Liver (tissue), 9 donors: Measurements from ENCODE around the gene LIX1L. TPM values are rescaled to one million over a fixed set of nuclear protein-coding genes. Genes with fewer than 3 reads are reported as not detected.

Source experiments
- DNase-seq: peaks from one replicate; pipeline ENCODE4 v3.0.0-alpha.2; 2017; ENCODE audit warnings: low spot score
- H3K27ac ChIP-seq, 2 donors: one replicate each; pipeline ENCODE4 v1.7.0; 2013; ENCODE audit warnings: inconsistent platforms in 2 of 2, low read length in 2 of 2, control low read depth in 1 of 2, low read depth in 1 of 2, mild to moderate bottlenecking in 1 of 2
- H3K27me3 ChIP-seq, 4 donors: one replicate each; pipeline versions ENCODE4 v1.6.1 to v1.7.0; 2013; ENCODE audit warnings: low read length in 3 of 4, inconsistent platforms in 1 of 4, mild to moderate bottlenecking in 1 of 4, moderate library complexity in 1 of 4; ENCODE audit not compliant: control insufficient read depth in 4 of 4, insufficient read depth in 4 of 4
- H3K36me3 ChIP-seq, 4 donors: one replicate each; pipeline versions ENCODE4 v1.6.1 to v1.7.0; 2013; ENCODE audit warnings: low read length in 3 of 4, mild to moderate bottlenecking in 3 of 4, low read depth in 1 of 4, moderate library complexity in 1 of 4; ENCODE audit not compliant: control insufficient read depth in 4 of 4, insufficient read depth in 3 of 4
- H3K4me1 ChIP-seq, 4 donors: one replicate each; pipeline versions ENCODE4 v1.6.1 to v1.7.0; 2013; ENCODE audit warnings: low read length in 3 of 4, mild to moderate bottlenecking in 3 of 4, moderate library complexity in 1 of 4; ENCODE audit not compliant: control insufficient read depth in 4 of 4, insufficient read depth in 4 of 4
- H3K4me3 ChIP-seq, 3 donors: one replicate each; pipeline versions ENCODE4 v1.6.1 to v1.7.0; 2013; ENCODE audit warnings: low read length in 3 of 3, control low read depth in 1 of 3, low read depth in 1 of 3, mild to moderate bottlenecking in 1 of 3
- H3K9ac ChIP-seq, 2 donors: one replicate each; pipeline ENCODE4 v1.7.0; 2013; ENCODE audit warnings: low read length in 2 of 2, mild to moderate bottlenecking in 2 of 2, moderate library complexity in 2 of 2, control low read depth in 1 of 2, low read depth in 1 of 2
- H3K9me3 ChIP-seq, 4 donors: one replicate each; pipeline versions ENCODE4 v1.6.1 to v1.7.0; 2013; ENCODE audit warnings: low read length in 3 of 4; ENCODE audit not compliant: control insufficient read depth in 4 of 4
- EGR1 ChIP-seq, 2 donors: IDR thresholded peaks; 2 replicates each; pipeline ENCODE4 v1.6.1; 2016 to 2018; ENCODE audit warnings: antibody characterized with exemption in 2 of 2, low read depth in 2 of 2
- FOXA1 ChIP-seq: IDR thresholded peaks from 2 replicates; pipeline ENCODE4 v1.6.1; 2016; ENCODE audit warnings: antibody characterized with exemption
- FOXA2 ChIP-seq: IDR thresholded peaks from 2 replicates; pipeline ENCODE4 v1.6.1; 2016; ENCODE audit warnings: antibody characterized with exemption
- GABPA ChIP-seq, 2 donors: IDR thresholded peaks in 1 of 2; conservative IDR thresholded peaks in 1 of 2; 2 replicates each; pipeline ENCODE4 v1.6.1; 2016; ENCODE audit warnings: antibody characterized with exemption in 2 of 2, mild to moderate bottlenecking in 1 of 2, moderate library complexity in 1 of 2
- HNF4A ChIP-seq, 2 donors: conservative IDR thresholded peaks; 2 replicates each; pipeline ENCODE4 v1.6.1; 2016; ENCODE audit warnings: antibody characterized with exemption in 2 of 2, mild to moderate bottlenecking in 2 of 2
- HNF4G ChIP-seq: IDR thresholded peaks from 2 replicates; pipeline ENCODE4 v1.6.1; 2016; ENCODE audit warnings: antibody characterized with exemption
- JUND ChIP-seq, 2 donors: IDR thresholded peaks; 2 replicates each; pipeline ENCODE4 v1.6.1; 2016; ENCODE audit warnings: antibody characterized with exemption in 2 of 2
- NR2F2 ChIP-seq: IDR thresholded peaks from 2 replicates; pipeline ENCODE4 v1.6.1; 2016; ENCODE audit warnings: antibody characterized with exemption
- RAD21 ChIP-seq, 2 donors: IDR thresholded peaks; 2 replicates each; pipeline ENCODE4 v1.6.1; 2016; ENCODE audit warnings: antibody characterized with exemption in 2 of 2, mild to moderate bottlenecking in 2 of 2
- RXRA ChIP-seq, 2 donors: IDR thresholded peaks; 2 replicates each; pipeline ENCODE4 v1.6.1; 2017 to 2018; ENCODE audit warnings: antibody characterized with exemption in 2 of 2, mild to moderate bottlenecking in 1 of 2
- SP1 ChIP-seq: IDR thresholded peaks from 2 replicates; pipeline ENCODE4 v1.6.1; 2018; ENCODE audit warnings: antibody characterized with exemption, mild to moderate bottlenecking
- TAF1 ChIP-seq: conservative IDR thresholded peaks from 2 replicates; pipeline ENCODE4 v1.6.1; 2016; ENCODE audit warnings: antibody characterized with exemption, mild to moderate bottlenecking
- YY1 ChIP-seq: IDR thresholded peaks from 2 replicates; pipeline ENCODE4 v1.6.1; 2016; ENCODE audit warnings: antibody characterized with exemption, mild to moderate bottlenecking
- WGBS: extraction: QIAGEN DNeasy Blood & Tissue Kit; methylation state at CpG from one replicate; pipeline ENCODE4 v1.1.7; 2013; 5-methylcytosine and 5-hydroxymethylcytosine counted together
- polyA plus RNA-seq, 2 donors: library from polyadenylated mRNA; stranded (reverse) in 1 of 2; unstranded in 1 of 2; fragments of 200-250 nt in 1 of 2; fragments of >200 nt in 1 of 2; fragmentation: Nextera tagmentation in 1 of 2; extraction: Ambion mirVana in 1 of 2; gene quantifications; one replicate each; pipeline versions ENCODE4 v1.2.1 to v1.2.3, GENCODE V29; 2013 to 2015
- total RNA-seq, 2 donors: library from RNA; depleted of rRNA; stranded (reverse); fragments of >200 nt; gene quantifications; one replicate each; pipeline ENCODE4 v1.2.3, GENCODE V29; 2014
- TF ChIP-seq, protein P1 (sequence below): IDR thresholded peaks from 2 replicates; pipeline ENCODE4 v1.6.1; 2016; ENCODE audit warnings: antibody characterized with exemption
- TF ChIP-seq, protein P2 (sequence below): fragments of 150-350 bp; IDR thresholded peaks from 2 replicates; pipeline ENCODE4 v1.5.1; 2017; ENCODE audit warnings: improper control_type of control experiment, low read depth, low read length; ENCODE audit not compliant: missing input control
- TF ChIP-seq, protein P3 (sequence below): IDR thresholded peaks from 2 replicates; pipeline ENCODE4 v1.6.1; 2016; ENCODE audit warnings: antibody characterized with exemption, mild to moderate bottlenecking
- TF ChIP-seq, protein P4 (sequence below): IDR thresholded peaks from 2 replicates; pipeline ENCODE4 v1.6.1; 2016; ENCODE audit warnings: antibody characterized with exemption
- TF ChIP-seq, protein P5 (sequence below): IDR thresholded peaks from 2 replicates; pipeline ENCODE4 v1.6.1; 2016; ENCODE audit warnings: antibody characterized with exemption
- donor health status: healthy.
- donor health status: healthy.
- donor health status: healthy.
- donor health status: healthy.
- donor health status: healthy.

The LIX1L gene
- total and polyA plus RNA-seq, 4 donors: 4.6 to 8.6 (median 6.3) TPM

DNA sequence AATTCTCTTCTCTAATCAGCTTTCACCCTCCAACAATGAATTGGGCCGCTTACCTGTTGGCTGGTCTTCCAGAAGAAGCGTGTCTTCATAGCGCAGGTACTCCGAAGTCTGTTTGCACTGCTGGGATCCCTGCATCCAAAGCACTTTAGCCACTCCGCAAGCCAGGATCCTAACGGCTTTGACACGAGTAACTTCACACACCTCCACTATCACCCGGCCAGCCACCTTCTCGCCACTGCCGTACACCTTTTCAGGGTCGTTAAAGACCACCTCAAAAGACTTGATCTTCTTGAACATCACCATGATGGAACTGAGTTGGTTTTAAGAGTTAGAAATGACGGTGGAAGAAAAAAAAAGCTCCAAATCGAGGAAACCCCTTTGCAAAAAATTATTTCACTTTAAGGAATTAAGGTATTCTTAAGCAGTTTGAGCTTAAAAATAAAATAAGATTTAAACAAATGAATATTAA is 38.2 kb upstream of the LIX1L start:
- Histone ChIP-seq H3K36me3 (peaks cover 6 to 29% (median 20%) of the 10 kb centered on the region in 4 donors), H3K4me1 (peaks cover 10 to 69% (median 46%) of the 10 kb centered on the region in 4 donors), H3K27me3 (no peaks in the 10 kb centered on the region), H3K4me3 (peak overlapping the region; percentile 63 to 100 (median 86)), H3K9me3 (no peaks in the 10 kb centered on the region), H3K9ac (peak overlapping the region; percentile 86 to 89), H3K27ac (peak overlapping the region; percentile 79 to 95)
- WGBS: 1% methylated on average over 13 of the region's 13 CpGs
- TF ChIP-seq YY1: no peak
- TF ChIP-seq, protein P1, sequence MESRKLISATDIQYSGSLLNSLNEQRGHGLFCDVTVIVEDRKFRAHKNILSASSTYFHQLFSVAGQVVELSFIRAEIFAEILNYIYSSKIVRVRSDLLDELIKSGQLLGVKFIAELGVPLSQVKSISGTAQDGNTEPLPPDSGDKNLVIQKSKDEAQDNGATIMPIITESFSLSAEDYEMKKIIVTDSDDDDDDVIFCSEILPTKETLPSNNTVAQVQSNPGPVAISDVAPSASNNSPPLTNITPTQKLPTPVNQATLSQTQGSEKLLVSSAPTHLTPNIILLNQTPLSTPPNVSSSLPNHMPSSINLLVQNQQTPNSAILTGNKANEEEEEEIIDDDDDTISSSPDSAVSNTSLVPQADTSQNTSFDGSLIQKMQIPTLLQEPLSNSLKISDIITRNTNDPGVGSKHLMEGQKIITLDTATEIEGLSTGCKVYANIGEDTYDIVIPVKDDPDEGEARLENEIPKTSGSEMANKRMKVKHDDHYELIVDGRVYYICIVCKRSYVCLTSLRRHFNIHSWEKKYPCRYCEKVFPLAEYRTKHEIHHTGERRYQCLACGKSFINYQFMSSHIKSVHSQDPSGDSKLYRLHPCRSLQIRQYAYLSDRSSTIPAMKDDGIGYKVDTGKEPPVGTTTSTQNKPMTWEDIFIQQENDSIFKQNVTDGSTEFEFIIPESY: no peak
- no peak for TF ChIP-seq HNF4A (conservative IDR thresholded peaks at IDR 0.05)
- TF ChIP-seq NR2F2: no peak
- TF ChIP-seq RXRA (IDR thresholded peaks at IDR 0.05): no peak
- no peak for TF ChIP-seq FOXA2
- TF ChIP-seq GABPA (IDR thresholded peaks at IDR 0.05 in 1 of 2, conservative IDR thresholded peaks at IDR 0.05 in 1 of 2): no peak
- no peak for TF ChIP-seq EGR1 (IDR thresholded peaks at IDR 0.05; ENCODE audit: low read depth in 2 of 2)
- no peak for TF ChIP-seq SP1
- TF ChIP-seq, protein P2, sequence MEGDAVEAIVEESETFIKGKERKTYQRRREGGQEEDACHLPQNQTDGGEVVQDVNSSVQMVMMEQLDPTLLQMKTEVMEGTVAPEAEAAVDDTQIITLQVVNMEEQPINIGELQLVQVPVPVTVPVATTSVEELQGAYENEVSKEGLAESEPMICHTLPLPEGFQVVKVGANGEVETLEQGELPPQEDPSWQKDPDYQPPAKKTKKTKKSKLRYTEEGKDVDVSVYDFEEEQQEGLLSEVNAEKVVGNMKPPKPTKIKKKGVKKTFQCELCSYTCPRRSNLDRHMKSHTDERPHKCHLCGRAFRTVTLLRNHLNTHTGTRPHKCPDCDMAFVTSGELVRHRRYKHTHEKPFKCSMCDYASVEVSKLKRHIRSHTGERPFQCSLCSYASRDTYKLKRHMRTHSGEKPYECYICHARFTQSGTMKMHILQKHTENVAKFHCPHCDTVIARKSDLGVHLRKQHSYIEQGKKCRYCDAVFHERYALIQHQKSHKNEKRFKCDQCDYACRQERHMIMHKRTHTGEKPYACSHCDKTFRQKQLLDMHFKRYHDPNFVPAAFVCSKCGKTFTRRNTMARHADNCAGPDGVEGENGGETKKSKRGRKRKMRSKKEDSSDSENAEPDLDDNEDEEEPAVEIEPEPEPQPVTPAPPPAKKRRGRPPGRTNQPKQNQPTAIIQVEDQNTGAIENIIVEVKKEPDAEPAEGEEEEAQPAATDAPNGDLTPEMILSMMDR: no peak
- TF ChIP-seq, protein P3, sequence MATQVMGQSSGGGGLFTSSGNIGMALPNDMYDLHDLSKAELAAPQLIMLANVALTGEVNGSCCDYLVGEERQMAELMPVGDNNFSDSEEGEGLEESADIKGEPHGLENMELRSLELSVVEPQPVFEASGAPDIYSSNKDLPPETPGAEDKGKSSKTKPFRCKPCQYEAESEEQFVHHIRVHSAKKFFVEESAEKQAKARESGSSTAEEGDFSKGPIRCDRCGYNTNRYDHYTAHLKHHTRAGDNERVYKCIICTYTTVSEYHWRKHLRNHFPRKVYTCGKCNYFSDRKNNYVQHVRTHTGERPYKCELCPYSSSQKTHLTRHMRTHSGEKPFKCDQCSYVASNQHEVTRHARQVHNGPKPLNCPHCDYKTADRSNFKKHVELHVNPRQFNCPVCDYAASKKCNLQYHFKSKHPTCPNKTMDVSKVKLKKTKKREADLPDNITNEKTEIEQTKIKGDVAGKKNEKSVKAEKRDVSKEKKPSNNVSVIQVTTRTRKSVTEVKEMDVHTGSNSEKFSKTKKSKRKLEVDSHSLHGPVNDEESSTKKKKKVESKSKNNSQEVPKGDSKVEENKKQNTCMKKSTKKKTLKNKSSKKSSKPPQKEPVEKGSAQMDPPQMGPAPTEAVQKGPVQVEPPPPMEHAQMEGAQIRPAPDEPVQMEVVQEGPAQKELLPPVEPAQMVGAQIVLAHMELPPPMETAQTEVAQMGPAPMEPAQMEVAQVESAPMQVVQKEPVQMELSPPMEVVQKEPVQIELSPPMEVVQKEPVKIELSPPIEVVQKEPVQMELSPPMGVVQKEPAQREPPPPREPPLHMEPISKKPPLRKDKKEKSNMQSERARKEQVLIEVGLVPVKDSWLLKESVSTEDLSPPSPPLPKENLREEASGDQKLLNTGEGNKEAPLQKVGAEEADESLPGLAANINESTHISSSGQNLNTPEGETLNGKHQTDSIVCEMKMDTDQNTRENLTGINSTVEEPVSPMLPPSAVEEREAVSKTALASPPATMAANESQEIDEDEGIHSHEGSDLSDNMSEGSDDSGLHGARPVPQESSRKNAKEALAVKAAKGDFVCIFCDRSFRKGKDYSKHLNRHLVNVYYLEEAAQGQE: no peak
- no peak for TF ChIP-seq HNF4G
- no peak for TF ChIP-seq FOXA1
- TF ChIP-seq, protein P4, sequence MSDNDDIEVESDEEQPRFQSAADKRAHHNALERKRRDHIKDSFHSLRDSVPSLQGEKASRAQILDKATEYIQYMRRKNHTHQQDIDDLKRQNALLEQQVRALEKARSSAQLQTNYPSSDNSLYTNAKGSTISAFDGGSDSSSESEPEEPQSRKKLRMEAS: no peak
- no peak for TF ChIP-seq TAF1
- TF ChIP-seq, protein P5, sequence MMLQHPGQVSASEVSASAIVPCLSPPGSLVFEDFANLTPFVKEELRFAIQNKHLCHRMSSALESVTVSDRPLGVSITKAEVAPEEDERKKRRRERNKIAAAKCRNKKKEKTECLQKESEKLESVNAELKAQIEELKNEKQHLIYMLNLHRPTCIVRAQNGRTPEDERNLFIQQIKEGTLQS: no peak
- no peak for TF ChIP-seq JUND (IDR thresholded peaks at IDR 0.05)
- TF ChIP-seq RAD21 (IDR thresholded peaks at IDR 0.05): no peak
- DNase-seq: no peak
